GM12878 (cell line): ENCODE data around the gene PSMA8. TPM values are rescaled to one million over a fixed set of nuclear protein-coding genes. Genes with fewer than 3 reads are reported as not detected.

Source experiments
- BCL11A ChIP-seq: IDR thresholded peaks from 2 replicates; pipeline ENCODE4 v1.6.1; 2011; ENCODE audit warnings: low read depth, low read length
- BHLHE40 ChIP-seq, 2 experiments: fragments of 450-650 bp in 1 of 2; IDR thresholded peaks; 2 replicates each; pipeline ENCODE4 v1.6.1; 2011 to 2017; ENCODE audit warnings: low read depth in 2 of 2, borderline replicate concordance in 1 of 2, improper control_type of control experiment in 1 of 2, low read length in 1 of 2, mild to moderate bottlenecking in 1 of 2
- CEBPB ChIP-seq, 2 experiments: fragments of 150-350 bp in 1 of 2; IDR thresholded peaks; 2 replicates each; pipeline ENCODE4 v1.6.1; 2012 to 2014; ENCODE audit warnings: low read depth in 2 of 2, low read length in 2 of 2, borderline replicate concordance in 1 of 2, inconsistent platforms in 1 of 2
- EED ChIP-seq: sonication (generic); IDR thresholded peaks from 2 replicates; pipeline ENCODE4 v1.6.1; 2016; ENCODE audit warnings: antibody characterized with exemption, low read depth
- EGR1 ChIP-seq, 2 experiments: IDR thresholded peaks; 1 replicate in 1 of 2; 2 replicates in 1 of 2; pipeline ENCODE4 v1.6.1; 2011 to 2012; ENCODE audit warnings: low read depth in 2 of 2, low read length in 2 of 2, borderline replicate concordance in 1 of 2, mild to moderate bottlenecking in 1 of 2, moderate library complexity in 1 of 2
- FOXM1 ChIP-seq: IDR thresholded peaks from 2 replicates; pipeline ENCODE4 v1.6.1; 2012; ENCODE audit warnings: low read depth, mild to moderate bottlenecking, inconsistent platforms, low read length, moderate library complexity
- IRF3 ChIP-seq: fragments of 450-650 bp; IDR thresholded peaks from 2 replicates; pipeline ENCODE4 v1.6.1; 2014; ENCODE audit warnings: mild to moderate bottlenecking
- KLF5 ChIP-seq: fragments of 450-650 bp; IDR thresholded peaks from 2 replicates; pipeline ENCODE4 v1.6.1; 2014; ENCODE audit warnings: mild to moderate bottlenecking; ENCODE audit not compliant: partially characterized antibody
- MEF2A ChIP-seq: IDR thresholded peaks from 2 replicates; pipeline ENCODE4 v1.6.1; 2011; ENCODE audit warnings: low read depth, mild to moderate bottlenecking, low read length, moderate library complexity; ENCODE audit not compliant: insufficient read depth
- NR2F1 ChIP-seq: fragments of 450-650 bp; conservative IDR thresholded peaks from 2 replicates; pipeline ENCODE4 v1.6.1; 2017; ENCODE audit warnings: mild to moderate bottlenecking
- POLR2AphosphoS2 ChIP-seq: IDR thresholded peaks from 2 replicates; pipeline ENCODE4 v1.6.1; 2011; ENCODE audit warnings: low read depth, mild to moderate bottlenecking, low read length, improper control_type of control experiment, moderate library complexity
- RELB ChIP-seq: fragments of 450-650 bp; IDR thresholded peaks from 2 replicates; pipeline ENCODE4 v1.6.1; 2017; ENCODE audit warnings: low read depth, mild to moderate bottlenecking, moderate library complexity
- SIN3A ChIP-seq: IDR thresholded peaks from 2 replicates; pipeline ENCODE4 v1.6.1; 2012; ENCODE audit warnings: low read depth, low read length, improper control_type of control experiment
- SP1 ChIP-seq: IDR thresholded peaks from one replicate; pipeline ENCODE4 v1.6.1; 2011; ENCODE audit warnings: low read depth, low read length
- SREBF1 ChIP-seq: IDR thresholded peaks from 2 replicates; pipeline ENCODE4 v1.6.1; 2012; ENCODE audit warnings: mild to moderate bottlenecking, low read length
- SRF ChIP-seq, 2 experiments: IDR thresholded peaks; 2 replicates each; pipeline ENCODE4 v1.6.1; 2011; ENCODE audit warnings: low read depth in 2 of 2, low read length in 2 of 2, mild to moderate bottlenecking in 1 of 2, moderate library complexity in 1 of 2
- STAT1 ChIP-seq: fragments of 450-650 bp; conservative IDR thresholded peaks from 2 replicates; pipeline ENCODE4 v1.6.1; 2014; ENCODE audit warnings: antibody characterized with exemption, mild to moderate bottlenecking
- SUPT20H ChIP-seq: IDR thresholded peaks from 2 replicates; pipeline ENCODE4 v1.6.1; 2011; ENCODE audit warnings: low read depth, mild to moderate bottlenecking, low read length, moderate library complexity, borderline replicate concordance; ENCODE audit not compliant: control insufficient read depth
- polyA plus RNA-seq, 11 experiments: library from polyadenylated mRNA; depleted of rRNA in 4 of 11; unstranded in 6 of 11; stranded (reverse) in 5 of 11; fragments of >200 nt; fragmentation: Nextera tagmentation in 4 of 11; fragmentation: Illumina TruSeq in 1 of 11; extraction: Ambion mirVana in 4 of 11; extraction: Trizol in 1 of 11; gene quantifications; 1 replicate in 1 of 11; 2 replicates in 10 of 11; pipeline versions ENCODE4 v1.2.1 to v1.2.3, GENCODE V29; 2011 to 2016; ENCODE audit warnings: inconsistent platforms in 2 of 11, missing spikeins in 2 of 11, low read depth in 1 of 11
- total RNA-seq, 4 experiments: library from RNA; depleted of rRNA in 3 of 4; stranded (reverse); fragments of >200 nt in 3 of 4; fragmentation: Illumina TruSeq in 1 of 4; extraction: Trizol in 1 of 4; gene quantifications; 2 replicates each; pipeline versions ENCODE4 v1.2.1 to v1.2.3, GENCODE V29; 2013 to 2021
- TF ChIP-seq, protein P1 (sequence below): IDR thresholded peaks from 2 replicates; pipeline ENCODE4 v1.6.1; 2012; ENCODE audit warnings: improper control_type of control experiment, low read depth, low read length; ENCODE audit not compliant: insufficient replicate concordance

The PSMA8 gene
- total and polyA plus RNA-seq, 10 of the 15 experiments (the other 5 are each of a cell fraction or from before 2014, with no cell fraction given) = 0.07 to 0.15 (median 0.09) TPM; not detected in 6

DNA sequence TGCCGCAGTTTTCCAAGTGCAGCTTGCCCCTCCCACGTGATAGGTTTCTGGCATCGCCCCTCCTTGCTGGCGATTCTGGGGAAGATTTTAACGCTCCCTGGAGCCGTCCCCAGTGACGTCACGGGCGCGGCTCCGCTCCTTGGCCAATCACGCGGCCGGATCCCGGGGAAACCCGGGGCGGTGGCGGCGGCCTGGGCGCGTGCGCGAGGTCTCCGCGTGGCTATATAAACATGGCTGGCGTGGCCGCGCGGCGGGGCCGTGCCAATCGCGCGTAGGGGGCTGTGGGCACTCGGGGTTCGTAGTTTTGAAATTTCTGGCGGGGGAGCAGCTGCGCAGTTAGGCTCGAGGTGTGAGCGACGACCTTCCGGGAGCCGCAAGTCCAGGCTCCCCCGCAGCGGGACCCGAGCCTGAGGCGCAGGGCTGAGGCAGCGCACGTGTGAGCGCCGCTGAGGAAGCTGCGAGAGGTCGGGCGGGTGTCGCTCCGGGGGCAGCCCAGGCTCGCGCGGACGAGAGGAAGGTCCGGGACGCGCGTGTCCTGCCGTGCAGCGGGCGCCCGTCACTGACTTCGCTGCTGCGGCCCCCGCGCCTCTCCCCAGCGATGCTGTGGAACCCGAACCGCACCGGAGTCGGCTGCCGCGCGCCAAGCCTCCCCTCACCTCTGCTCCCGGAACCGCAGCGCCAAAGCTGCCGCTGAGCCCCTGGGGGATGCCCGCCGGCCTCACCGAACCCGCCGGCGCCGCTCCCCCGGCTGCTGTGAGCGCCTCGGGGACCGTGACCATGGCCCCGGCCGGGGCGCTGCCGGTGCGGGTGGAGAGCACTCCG is 92.8 kb downstream of the PSMA8 start, which contains the start of gene TAF4B (continued):
- TF ChIP-seq RELB (peak; percentile 75), SRF (IDR thresholded peaks at IDR 0.05; ENCODE audit: low read depth in 2 of 2, low read length in 2 of 2) (no peak), SP1 (peak; percentile 43), BHLHE40 (IDR thresholded peaks at IDR 0.05; ENCODE audit: borderline replicate concordance in 1 of 2, low read depth in 2 of 2, low read length in 1 of 2) (peak; percentile 81 to 96), BCL11A (no peak), SIN3A (peak; percentile 95), CEBPB (IDR thresholded peaks at IDR 0.05; ENCODE audit: borderline replicate concordance in 1 of 2, low read depth in 2 of 2, low read length in 2 of 2) (no peak), SREBF1 (no peak), IRF3 (no peak), SUPT20H (no peak), KLF5 (peak; percentile 4), NR2F1 (peak; percentile 84), POLR2AphosphoS2 (peak; percentile 37; the same call in 1 of the 2 replicates), EED (0 out of 2 replicates have a peak, but pooled peaks have one; percentile 50), EGR1 (IDR thresholded peaks at IDR 0.05; ENCODE audit: borderline replicate concordance in 1 of 2, low read depth in 2 of 2, low read length in 2 of 2) (peak in 1 of 2 experiments; percentile 17; a peak in 1 of 3 replicates), MEF2A (0 out of 2 replicates have a peak, but pooled peaks have one; percentile 7), STAT1 (no peak), FOXM1 (no peak)
- TF ChIP-seq, protein P1, sequence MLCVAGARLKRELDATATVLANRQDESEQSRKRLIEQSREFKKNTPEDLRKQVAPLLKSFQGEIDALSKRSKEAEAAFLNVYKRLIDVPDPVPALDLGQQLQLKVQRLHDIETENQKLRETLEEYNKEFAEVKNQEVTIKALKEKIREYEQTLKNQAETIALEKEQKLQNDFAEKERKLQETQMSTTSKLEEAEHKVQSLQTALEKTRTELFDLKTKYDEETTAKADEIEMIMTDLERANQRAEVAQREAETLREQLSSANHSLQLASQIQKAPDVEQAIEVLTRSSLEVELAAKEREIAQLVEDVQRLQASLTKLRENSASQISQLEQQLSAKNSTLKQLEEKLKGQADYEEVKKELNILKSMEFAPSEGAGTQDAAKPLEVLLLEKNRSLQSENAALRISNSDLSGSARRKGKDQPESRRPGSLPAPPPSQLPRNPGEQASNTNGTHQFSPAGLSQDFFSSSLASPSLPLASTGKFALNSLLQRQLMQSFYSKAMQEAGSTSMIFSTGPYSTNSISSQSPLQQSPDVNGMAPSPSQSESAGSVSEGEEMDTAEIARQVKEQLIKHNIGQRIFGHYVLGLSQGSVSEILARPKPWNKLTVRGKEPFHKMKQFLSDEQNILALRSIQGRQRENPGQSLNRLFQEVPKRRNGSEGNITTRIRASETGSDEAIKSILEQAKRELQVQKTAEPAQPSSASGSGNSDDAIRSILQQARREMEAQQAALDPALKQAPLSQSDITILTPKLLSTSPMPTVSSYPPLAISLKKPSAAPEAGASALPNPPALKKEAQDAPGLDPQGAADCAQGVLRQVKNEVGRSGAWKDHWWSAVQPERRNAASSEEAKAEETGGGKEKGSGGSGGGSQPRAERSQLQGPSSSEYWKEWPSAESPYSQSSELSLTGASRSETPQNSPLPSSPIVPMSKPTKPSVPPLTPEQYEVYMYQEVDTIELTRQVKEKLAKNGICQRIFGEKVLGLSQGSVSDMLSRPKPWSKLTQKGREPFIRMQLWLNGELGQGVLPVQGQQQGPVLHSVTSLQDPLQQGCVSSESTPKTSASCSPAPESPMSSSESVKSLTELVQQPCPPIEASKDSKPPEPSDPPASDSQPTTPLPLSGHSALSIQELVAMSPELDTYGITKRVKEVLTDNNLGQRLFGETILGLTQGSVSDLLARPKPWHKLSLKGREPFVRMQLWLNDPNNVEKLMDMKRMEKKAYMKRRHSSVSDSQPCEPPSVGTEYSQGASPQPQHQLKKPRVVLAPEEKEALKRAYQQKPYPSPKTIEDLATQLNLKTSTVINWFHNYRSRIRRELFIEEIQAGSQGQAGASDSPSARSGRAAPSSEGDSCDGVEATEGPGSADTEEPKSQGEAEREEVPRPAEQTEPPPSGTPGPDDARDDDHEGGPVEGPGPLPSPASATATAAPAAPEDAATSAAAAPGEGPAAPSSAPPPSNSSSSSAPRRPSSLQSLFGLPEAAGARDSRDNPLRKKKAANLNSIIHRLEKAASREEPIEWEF = no peak
